NCI-H2107 treated with DMSO at 0.1 percent for 48 hours (cell line): ENCODE measurements around the gene SPTBN5.
A peak's percentile ranks its signal among the peaks of the same experiment; 100 is the strongest.

Experiments used
- DNase-seq: peaks from one replicate; lab custom pipeline; 2025; ENCODE audit not compliant: unreplicated experiment; lab: John Stamatoyannopoulos, UW

SPTBN5 gene

GRCh38 chr15:41904541-41905005 lies 10.7 kb upstream of the SPTBN5 start:
- peak; percentile 12 for DNase-seq

- DNase-seq = no peak
These were observed 9.9 kb upstream of the SPTBN5 start for GRCh38 chr15:41903782-41904181.

- DNase-seq = no peak
These were observed 7.6 kb upstream of the SPTBN5 start for GRCh38 chr15:41901431-41901830.

GRCh38 chr15:41900526-41901380 lies 6.9 kb upstream of the SPTBN5 start:
- no peak for DNase-seq

GRCh38 chr15:41899854-41900442 lies 6.1 kb upstream of the SPTBN5 start:
- no peak for DNase-seq

- DNase-seq = no peak
These were observed 3.5 kb upstream of the SPTBN5 start for GRCh38 chr15:41897363-41897799.

GRCh38 chr15:41896566-41896965 lies 2.7 kb upstream of the SPTBN5 start:
- DNase-seq = no peak

GRCh38 chr15:41895957-41896356 lies 2.1 kb upstream of the SPTBN5 start:
- no peak for DNase-seq

GRCh38 chr15:41895491-41895890 lies 1.6 kb upstream of the SPTBN5 start:
- DNase-seq = no peak

- DNase-seq = peak; percentile 26
These were observed 1.1 kb upstream of the SPTBN5 start for GRCh38 chr15:41894791-41895463.

GRCh38 chr15:41894251-41894790 lies 468 bp upstream of the SPTBN5 start:
- no peak for DNase-seq

GRCh38 chr15:41892621-41893421 lies 1.0 kb downstream of the SPTBN5 start:
- DNase-seq = peak; percentile 27

- peak; percentile 84 for DNase-seq
These were observed 1.9 kb downstream of the SPTBN5 start for GRCh38 chr15:41891946-41892345.

GRCh38 chr15:41891226-41891625 lies 2.6 kb downstream of the SPTBN5 start:
- DNase-seq = no peak

GRCh38 chr15:41890050-41890690 lies 3.7 kb downstream of the SPTBN5 start:
- DNase-seq = no peak

- no peak for DNase-seq
These were observed 5.1 kb downstream of the SPTBN5 start for GRCh38 chr15:41888662-41889253.

GRCh38 chr15:41887893-41888292 lies 6.0 kb downstream of the SPTBN5 start:
- no peak for DNase-seq

GRCh38 chr15:41887161-41887560 lies 6.7 kb downstream of the SPTBN5 start:
- DNase-seq = no peak

GRCh38 chr15:41886741-41887140 lies 7.1 kb downstream of the SPTBN5 start:
- no peak for DNase-seq

GRCh38 chr15:41885841-41886240 lies 8.0 kb downstream of the SPTBN5 start:
- DNase-seq = no peak
